Measurements from ENCODE around the gene RAB5A.
A peak's percentile ranks its signal among the peaks of the same experiment; 100 is the strongest.
"Not testable (repeated sequence)": the region's sequence is repeated elsewhere in the genome, so short reads cannot be mapped to it uniquely, and the experiment has no call there.

Gene RAB5A

DNA sequence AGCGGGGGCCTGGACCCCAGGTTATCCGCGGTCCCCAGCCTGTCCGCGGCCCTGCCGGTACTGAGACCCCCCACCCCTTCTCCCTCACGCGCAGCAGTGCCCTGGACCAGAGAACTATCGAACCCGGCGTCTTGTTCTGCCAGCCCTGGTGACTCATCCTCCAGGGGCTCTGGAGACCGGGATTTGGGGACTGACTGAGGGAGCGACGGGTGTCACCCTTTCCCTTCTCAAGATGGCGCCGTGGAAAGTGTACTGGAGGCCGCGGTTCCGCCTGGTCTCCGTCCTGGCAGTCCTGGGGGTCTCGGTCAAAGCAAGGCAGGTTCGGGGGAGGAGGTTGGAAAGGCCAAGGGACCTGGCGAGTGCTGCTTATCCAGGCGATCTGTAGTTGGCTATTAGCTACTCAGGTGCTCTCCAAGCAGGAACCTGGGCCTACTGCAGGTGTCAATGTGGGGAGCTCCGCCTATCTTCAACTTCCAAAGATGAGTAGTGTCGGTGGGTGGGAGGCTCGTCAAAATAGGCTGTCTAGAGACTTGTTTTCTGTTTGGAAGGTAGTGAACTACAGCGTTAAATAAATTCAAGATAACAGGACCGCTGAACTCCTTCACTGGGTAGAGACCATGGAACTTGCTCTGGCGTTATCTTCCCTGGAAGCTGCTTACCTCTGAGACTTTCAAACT, 790 bp downstream of the RAB5A start:
- peak; percentile 36 for DNase-seq (ENCODE audit: low read depth in 1 of 2, low spot score in 1 of 2)

- DNase-seq (ENCODE audit: low read depth in 1 of 2, low spot score in 1 of 2), result no peak
These were observed 1.3 kb downstream of the RAB5A start for GRCh38 chr3:19948226-19948591.

- no peak for DNase-seq (ENCODE audit: low read depth in 1 of 2, low spot score in 1 of 2)
These were observed 3.4 kb downstream of the RAB5A start for GRCh38 chr3:19950316-19950715.

DNA sequence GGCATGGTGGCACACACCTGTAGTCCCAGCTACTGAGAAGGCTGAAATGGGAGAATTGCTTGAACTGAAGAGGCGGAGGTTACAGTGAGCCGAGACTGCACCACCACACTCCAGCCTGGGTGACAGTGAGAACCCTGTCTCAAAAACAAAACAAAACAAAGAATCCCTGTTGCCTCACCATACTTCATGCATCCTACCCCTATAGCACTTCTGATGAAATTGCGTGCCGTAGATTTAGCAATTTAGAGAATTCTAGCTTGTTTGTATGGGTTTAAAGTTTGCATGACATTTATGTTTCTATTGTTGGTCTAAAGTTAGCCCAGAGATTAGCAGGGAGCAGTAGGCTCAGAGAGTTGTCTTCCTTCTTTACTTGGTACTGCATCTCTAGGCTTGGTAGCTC, 7.8 kb downstream of the RAB5A start:
- no peak for DNase-seq (ENCODE audit: low read depth in 1 of 2, low spot score in 1 of 2)

DNA sequence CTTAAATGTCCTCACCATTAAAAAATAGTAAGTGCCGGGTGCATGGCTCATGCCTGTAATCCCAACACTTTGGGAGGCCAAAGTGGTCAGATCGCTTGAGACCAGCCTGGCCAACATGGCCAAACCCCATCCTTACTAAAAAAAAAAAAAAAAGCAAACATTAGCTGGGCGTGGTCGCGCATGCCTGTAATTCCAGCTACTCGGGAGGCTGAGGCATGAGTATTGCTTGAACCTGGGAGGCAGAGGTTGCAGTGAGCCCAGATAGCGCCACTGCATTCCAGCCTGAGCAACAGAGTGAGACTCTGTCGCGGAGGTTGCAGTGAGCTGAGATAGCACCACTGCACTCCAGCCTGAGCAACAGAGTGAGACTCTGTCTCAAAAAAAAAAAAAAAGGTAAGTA, 10.5 kb downstream of the RAB5A start:
- not testable (repeated sequence) for DNase-seq (ENCODE audit: low read depth in 1 of 2, low spot score in 1 of 2)

DNA sequence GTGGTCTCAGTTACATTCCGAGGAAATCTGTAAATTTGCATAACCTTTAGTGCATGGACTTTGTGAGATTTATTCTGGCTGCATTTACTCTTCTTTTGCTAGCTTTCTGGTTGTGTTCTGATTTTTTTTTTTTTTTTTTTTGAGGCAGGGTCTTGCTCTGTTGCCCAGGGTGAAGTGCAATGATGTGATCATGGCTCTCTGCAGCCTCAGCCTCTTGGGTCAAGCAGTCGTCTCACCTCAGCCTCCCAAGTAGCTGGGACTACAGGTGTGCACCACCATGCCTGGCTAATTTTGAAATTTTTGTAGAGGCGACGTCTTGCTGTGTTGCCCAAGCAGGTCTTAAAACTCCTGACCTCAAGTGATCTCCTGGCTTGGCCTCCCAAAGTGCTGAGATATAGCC, 12.6 kb downstream of the RAB5A start:
- no peak for DNase-seq (ENCODE audit: low read depth in 1 of 2, low spot score in 1 of 2)

DNA sequence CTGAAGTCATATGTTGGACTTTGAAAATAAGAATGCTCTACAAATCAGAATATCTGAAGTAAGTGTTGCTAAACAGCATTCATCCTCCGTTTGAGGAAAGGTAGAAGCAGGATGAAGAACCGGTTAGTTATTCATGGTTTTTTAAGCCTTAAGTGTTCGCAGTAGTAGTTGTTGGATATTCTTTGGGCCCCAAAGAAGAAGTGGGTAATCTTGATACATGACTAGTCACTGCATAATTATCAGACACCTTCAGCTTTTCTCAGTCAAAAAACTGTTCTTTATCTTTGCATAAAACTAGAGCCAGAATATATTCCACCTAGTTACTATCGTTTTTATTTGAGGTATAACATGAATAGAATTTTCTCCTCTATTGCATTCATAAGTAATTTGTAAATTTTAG, 13.8 kb downstream of the RAB5A start:
- no peak for DNase-seq (ENCODE audit: low read depth in 1 of 2, low spot score in 1 of 2)

DNA sequence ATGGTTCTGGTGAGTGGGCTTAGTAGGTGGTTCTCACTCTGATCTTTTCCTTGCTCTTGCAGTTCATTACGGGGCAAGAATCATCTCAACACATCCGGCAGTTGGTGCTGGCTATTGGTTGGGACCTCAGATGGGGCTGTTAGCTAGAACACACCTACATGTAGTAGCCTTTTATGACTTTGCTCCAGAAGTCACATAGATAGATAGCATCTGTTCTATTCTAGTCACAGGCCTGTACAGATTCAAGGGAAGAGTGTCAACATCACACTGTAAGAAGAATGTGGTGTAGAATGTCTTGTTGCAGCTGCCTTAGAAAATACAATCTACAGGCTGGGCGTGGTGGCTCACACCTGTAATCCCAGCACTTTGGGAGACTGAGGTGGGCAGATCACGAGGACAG, 15.1 kb downstream of the RAB5A start:
- DNase-seq (ENCODE audit: low read depth in 1 of 2, low spot score in 1 of 2), result no peak

DNA sequence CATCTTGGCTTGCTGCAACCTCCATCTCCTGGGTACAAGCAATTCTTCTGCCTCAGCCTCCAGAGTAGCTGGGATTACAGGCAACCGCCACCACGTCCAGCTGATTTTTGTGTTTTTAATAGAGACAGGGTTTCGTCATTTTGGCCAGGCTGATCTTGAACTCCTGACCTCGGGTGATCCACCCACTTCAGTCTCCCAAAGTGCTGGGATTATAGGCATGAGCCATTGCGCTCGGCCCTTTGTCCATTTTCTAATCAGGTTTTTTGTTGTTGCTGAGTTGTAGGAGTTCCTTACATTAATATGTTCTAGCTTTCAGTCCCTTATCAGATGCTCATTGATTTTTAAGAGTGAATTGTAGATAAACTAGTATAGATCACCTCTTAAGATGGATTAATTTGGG, 20.3 kb downstream of the RAB5A start:
- DNase-seq (ENCODE audit: low read depth in 1 of 2, low spot score in 1 of 2), result no peak

DNA sequence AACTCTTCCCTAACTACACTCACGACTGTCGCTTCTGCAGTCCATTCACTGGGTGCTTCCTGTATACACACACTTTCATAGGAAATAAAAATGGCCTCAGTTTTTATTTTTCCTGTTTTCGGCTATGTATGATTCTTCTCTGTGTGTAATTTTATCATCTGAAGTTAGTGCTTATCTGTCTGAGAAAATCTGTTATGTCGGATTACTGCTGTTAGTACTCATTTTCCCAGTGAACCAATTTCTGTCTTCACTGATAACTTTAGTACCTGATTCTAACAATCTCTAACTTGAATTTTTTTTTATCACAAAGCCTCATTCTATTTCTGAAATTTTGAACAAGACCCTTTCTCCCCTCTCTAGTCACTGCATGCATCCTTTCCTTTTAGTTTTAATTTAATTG, 20.9 kb downstream of the RAB5A start:
- DNase-seq (ENCODE audit: low read depth in 1 of 2, low spot score in 1 of 2), result no peak

- no peak for DNase-seq (ENCODE audit: low read depth in 1 of 2, low spot score in 1 of 2)
These were observed 23.4 kb downstream of the RAB5A start for GRCh38 chr3:19970327-19970726.

GRCh38 chr3:19972054-19972453, 25.2 kb downstream of the RAB5A start:
- DNase-seq (ENCODE audit: low read depth in 1 of 2, low spot score in 1 of 2), result no peak

DNA sequence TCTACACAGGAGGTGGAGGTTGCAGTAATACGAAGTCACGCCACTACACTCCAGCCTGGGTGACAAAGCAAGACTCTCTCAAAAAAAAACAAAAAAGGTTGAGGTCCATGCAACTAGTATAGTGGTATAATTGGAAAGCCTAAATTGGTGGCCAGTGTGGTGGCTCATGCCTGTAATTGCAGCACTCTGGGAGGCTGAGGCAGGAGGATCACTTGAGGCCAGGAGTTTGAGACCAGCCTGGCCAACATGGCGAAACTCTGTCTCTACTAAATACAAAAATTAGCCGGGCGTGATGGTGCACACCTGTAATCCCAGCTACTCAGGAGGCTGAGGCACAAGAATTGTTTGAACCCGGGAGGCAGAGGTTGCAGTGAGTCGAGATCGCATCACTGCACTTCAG, 42.0 kb downstream of the RAB5A start:
- not testable (repeated sequence) for DNase-seq (ENCODE audit: low read depth in 1 of 2, low spot score in 1 of 2)

GRCh38 chr3:19994796-19995195, 47.9 kb downstream of the RAB5A start:
- DNase-seq (ENCODE audit: low read depth in 1 of 2, low spot score in 1 of 2), result no peak

- DNase-seq (ENCODE audit: low read depth in 1 of 2, low spot score in 1 of 2), result no peak
These were observed 50.6 kb downstream of the RAB5A start for GRCh38 chr3:19997502-19997901.

GRCh38 chr3:20001932-20002331, 55.0 kb downstream of the RAB5A start:
- no peak for DNase-seq (ENCODE audit: low read depth in 1 of 2, low spot score in 1 of 2)

DNA sequence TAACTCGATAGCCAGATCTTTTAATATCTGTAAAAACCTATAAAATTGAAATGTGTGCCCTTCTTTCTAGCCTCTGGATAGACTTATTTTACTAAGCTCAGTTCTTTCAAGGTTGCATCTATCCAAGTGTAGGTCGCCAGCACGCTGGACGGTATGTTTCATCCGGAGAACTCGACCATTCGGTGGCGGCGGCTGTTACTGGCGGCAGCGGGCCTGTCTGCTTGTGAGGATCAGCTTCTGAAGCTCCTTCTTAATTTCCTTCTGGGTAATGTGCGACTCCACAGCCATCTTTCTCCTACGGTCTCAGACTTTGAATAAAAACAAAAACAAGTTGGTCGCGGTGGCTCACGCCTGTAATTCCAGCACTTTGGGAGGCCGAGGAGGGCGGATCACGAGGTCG, 61.1 kb downstream of the RAB5A start:
- no peak for DNase-seq (ENCODE audit: low read depth in 1 of 2, low spot score in 1 of 2)

DNA sequence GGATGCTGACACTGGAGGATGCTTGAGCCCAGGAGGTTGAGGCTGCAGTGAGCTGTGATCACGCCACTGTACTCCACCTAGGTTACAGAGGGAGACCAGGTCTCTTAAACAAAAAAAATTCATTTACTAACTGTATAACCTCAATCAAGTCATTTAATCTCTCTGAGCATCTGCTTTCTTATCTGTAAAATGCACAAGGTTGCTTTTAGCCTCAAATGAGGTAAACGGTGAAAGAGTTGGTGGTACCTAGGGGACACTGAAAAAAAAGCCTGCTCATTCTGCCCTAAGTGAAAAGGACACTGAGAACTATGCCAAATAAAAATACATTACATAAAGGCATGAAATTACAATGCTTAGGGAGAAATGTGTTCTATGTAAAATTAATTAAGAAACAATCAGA, 61.7 kb downstream of the RAB5A start:
- DNase-seq (ENCODE audit: low read depth in 1 of 2, low spot score in 1 of 2), result no peak

DNA sequence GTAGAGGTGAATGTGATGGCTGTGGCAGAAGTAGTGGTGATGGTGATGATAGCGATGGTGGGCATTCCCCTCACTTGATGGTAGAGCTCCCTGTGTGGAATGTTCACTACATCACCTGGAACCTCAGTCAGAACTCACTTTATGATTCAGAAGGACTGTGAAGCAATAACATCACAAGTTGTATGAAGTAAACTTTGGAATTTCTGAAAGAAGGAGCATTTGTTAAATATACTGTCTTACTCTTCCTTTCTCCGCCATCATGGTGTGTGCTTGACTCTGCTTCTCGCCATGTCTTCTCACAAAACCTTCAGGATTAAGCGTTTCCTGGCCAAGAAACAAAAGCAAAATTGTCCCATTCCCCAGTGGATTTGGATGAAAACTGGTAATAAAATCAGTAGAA, 65.3 kb downstream of the RAB5A start, which contains the start of gene PP2D1:
TSS of gene PP2D1 (minus strand) at position 101 of the 400 bp plus-strand sequence. CDS start 192 bp downstream, outside the sequence.
- DNase-seq (ENCODE audit: low read depth in 1 of 2, low spot score in 1 of 2), result no peak

GRCh38 chr3:20013396-20013795, 66.5 kb downstream of the RAB5A start:
- no peak for DNase-seq (ENCODE audit: low read depth in 1 of 2, low spot score in 1 of 2)

DNA sequence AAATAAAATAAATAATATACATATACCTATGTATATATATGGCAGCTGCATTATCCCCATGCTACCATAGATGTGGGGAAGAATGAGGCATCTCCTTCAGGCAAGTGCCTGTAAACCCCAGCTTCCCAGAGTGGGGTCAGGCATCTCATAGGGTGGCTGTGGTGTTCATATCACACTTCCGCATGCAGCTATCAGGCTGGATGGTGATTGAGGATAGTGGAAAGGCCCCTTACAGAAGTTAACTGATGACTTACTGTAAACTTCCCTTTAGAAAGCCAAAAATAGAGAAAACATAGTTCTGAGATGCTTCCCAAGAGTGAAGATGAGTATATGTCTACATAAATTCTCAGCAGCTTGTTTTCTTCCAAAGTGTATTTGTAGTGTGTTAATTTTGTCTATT, 68.6 kb downstream of the RAB5A start:
- no peak for DNase-seq (ENCODE audit: low read depth in 1 of 2, low spot score in 1 of 2)

GRCh38 chr3:20016076-20016475, 69.2 kb downstream of the RAB5A start:
- DNase-seq (ENCODE audit: low read depth in 1 of 2, low spot score in 1 of 2), result not testable (repeated sequence)

GRCh38 chr3:20022954-20023622, 76.2 kb downstream of the RAB5A start:
- DNase-seq (ENCODE audit: low read depth in 1 of 2, low spot score in 1 of 2), result no peak
